ENCODE measurements around the gene UNC5C.

UNC5C gene

GRCh38 chr4:95251568-95251967 lies 297.2 kb downstream of the UNC5C start:
- POLR2A ChIA-PET, result no interaction called here

GRCh38 chr4:95250544-95251137 lies 298.1 kb downstream of the UNC5C start:
- no peak for TF ChIP-seq SP7 (tag by site-specific recombination; IDR thresholded peaks at IDR 0.05)
- peak; percentile 53; the same call in 1 of the 2 replicates for TF ChIP-seq ZBTB44 (tag by site-specific recombination; IDR thresholded peaks at IDR 0.05)
- 0 out of 2 replicates have a peak, but pooled peaks have one; percentile 24 for TF ChIP-seq ZBTB20 (tag by site-specific recombination; IDR thresholded peaks at IDR 0.05)
- TF ChIP-seq BCL6B (tag by site-specific recombination; IDR thresholded peaks at IDR 0.05), result peak; percentile 73; the same call in 1 of the 2 replicates
- no peak for TF ChIP-seq ZNF221 (tag by site-specific recombination; IDR thresholded peaks at IDR 0.05; ENCODE audit: borderline replicate concordance)
- TF ChIP-seq ZNF701 (tag by site-specific recombination; IDR thresholded peaks at IDR 0.05), result no peak
- peak; percentile 64 for TF ChIP-seq PRDM6 (tag by site-specific recombination; IDR thresholded peaks at IDR 0.05)
- TF ChIP-seq FEZF1 (tag by site-specific recombination; IDR thresholded peaks at IDR 0.05), result peak; percentile 47
- CTCF ChIA-PET, result no interaction called here
- H3K4me3 ChIP-seq (ENCODE audit: low read depth, low read length), result no peak overlapping the region
- no peaks in the 10 kb centered on the region for H3K9me3 ChIP-seq (ENCODE audit: control insufficient read depth, insufficient read depth, low read depth, low read length)
- no peaks in the 10 kb centered on the region for H3K4me1 ChIP-seq (ENCODE audit: control insufficient read depth, insufficient read depth, low read length)
- POLR2A ChIA-PET, result no interaction called here
- no peaks in the 10 kb centered on the region for H3K36me3 ChIP-seq (ENCODE audit: control insufficient read depth in 2 of 2, insufficient read depth in 1 of 2, low read length in 2 of 2)
- no peak overlapping the region for H3K27ac ChIP-seq (ENCODE audit: extremely low read depth, low read depth, low read length)

More at GRCh38 chr4:95251568-95251967, 297.2 kb downstream of the UNC5C start:
- Histone ChIP-seq H3K4me3 (ENCODE audit: low read depth, low read length) (no peak overlapping the region), H3K4me1 (ENCODE audit: control insufficient read depth, insufficient read depth, low read length) (no peaks in the 10 kb centered on the region), H3K9me3 (ENCODE audit: control insufficient read depth, insufficient read depth, low read depth, low read length) (no peaks in the 10 kb centered on the region), H3K36me3 (ENCODE audit: control insufficient read depth in 2 of 2, insufficient read depth in 1 of 2, low read length in 2 of 2) (no peaks in the 10 kb centered on the region), H3K27ac (ENCODE audit: extremely low read depth, low read depth, low read length) (no peak overlapping the region)
- CTCF ChIA-PET, result interaction anchor here (0.7 kb wide), 1 partner anchor 1097 kb away, joined by 4 read pairs; no protein-coding TSS in a partner anchor
- TF ChIP-seq ELK4 (IDR thresholded peaks at IDR 0.05; ENCODE audit: borderline replicate concordance, low read depth, low read length) (no peak), ZBTB26 (tag by site-specific recombination; optimal IDR thresholded peaks at IDR 0.05) (no peak), ZNF76 (tag by site-specific recombination; IDR thresholded peaks at IDR 0.05; ENCODE audit: borderline replicate concordance, low read depth) (no peak), REPIN1 (tag by site-specific recombination; IDR thresholded peaks at IDR 0.05; ENCODE audit: low read depth) (no peak)

GRCh38 chr4:95249426-95250021 lies 299.2 kb downstream of the UNC5C start:
- H3K36me3 ChIP-seq (ENCODE audit: control insufficient read depth in 2 of 2, insufficient read depth in 1 of 2, low read length in 2 of 2), result no peaks in the 10 kb centered on the region
- no peak overlapping the region for H3K27ac ChIP-seq (ENCODE audit: extremely low read depth, low read depth, low read length)
- TF ChIP-seq ZNF660 (tag by site-specific recombination; IDR thresholded peaks at IDR 0.05), result 0 out of 2 replicates have a peak, but pooled peaks have one; percentile 0
- TF ChIP-seq ZFP69B (tag by site-specific recombination; IDR thresholded peaks at IDR 0.05), result no peak
- TF ChIP-seq WT1 (tag by site-specific recombination; IDR thresholded peaks at IDR 0.05), result no peak
- TF ChIP-seq ZNF521 (tag by site-specific recombination; IDR thresholded peaks at IDR 0.05), result no peak
- ChIA-PET CTCF (interaction anchor here (0.7 kb wide), 1 partner anchor 140 kb away, joined by 3 read pairs; no protein-coding TSS in a partner anchor), POLR2A (no interaction called here)
- no peaks in the 10 kb centered on the region for H3K9me3 ChIP-seq (ENCODE audit: control insufficient read depth, insufficient read depth, low read depth, low read length)
- no peaks in the 10 kb centered on the region for H3K4me1 ChIP-seq (ENCODE audit: control insufficient read depth, insufficient read depth, low read length)
- H3K4me3 ChIP-seq (ENCODE audit: low read depth, low read length), result no peak overlapping the region

All from HEK293 (cell line).